Ectodermal cell (in vitro differentiated cells): Measurements from ENCODE around the gene GNAT1.
"Not testable (repeated sequence)": the region's sequence is repeated elsewhere in the genome, so short reads cannot be mapped to it uniquely, and the experiment has no call there.

Source experiments
- H3K27ac ChIP-seq: 2 replicates; pipeline ENCODE4 v1.7.0; 2013; ENCODE audit warnings: mild to moderate bottlenecking, low read depth, low read length; ENCODE audit not compliant: insufficient read depth, poor library complexity, severe bottlenecking
- H3K27me3 ChIP-seq: 2 replicates; pipeline ENCODE4 v1.7.0; 2013; ENCODE audit warnings: mild to moderate bottlenecking, low read length; ENCODE audit not compliant: insufficient read depth, control insufficient read depth, poor library complexity, severe bottlenecking
- H3K36me3 ChIP-seq: one replicate; pipeline ENCODE4 v1.7.0; 2013; ENCODE audit warnings: low read length; ENCODE audit not compliant: control insufficient read depth, insufficient read depth
- H3K4me1 ChIP-seq: one replicate; pipeline ENCODE4 v1.7.0; 2013; ENCODE audit warnings: low read length; ENCODE audit not compliant: control insufficient read depth, insufficient read depth
- H3K4me3 ChIP-seq: 2 replicates; pipeline ENCODE4 v1.7.0; 2013; ENCODE audit warnings: low read depth, low read length, control low read depth; ENCODE audit not compliant: insufficient read depth
- H3K9me3 ChIP-seq: 2 replicates; pipeline ENCODE4 v1.7.0; 2013; ENCODE audit warnings: mild to moderate bottlenecking, low read length, moderate library complexity; ENCODE audit not compliant: control insufficient read depth
- WGBS, 2 experiments: methylation state at CpG; one replicate each; pipeline ENCODE4 v1.1.7; 2013; ENCODE audit warnings: missing lambda C conversion rate in 2 of 2; 5-methylcytosine and 5-hydroxymethylcytosine counted together

Gene GNAT1

GRCh38 chr3:50210176-50210509, 18.7 kb downstream of the GNAT1 start:
- Histone ChIP-seq H3K4me1 (peaks cover 9% of the 10 kb centered on the region), H3K4me3 (no peak overlapping the region), H3K27ac (no peak overlapping the region), H3K27me3 (peaks cover 24% of the 10 kb centered on the region), H3K9me3 (no peaks in the 10 kb centered on the region), H3K36me3 (no peaks in the 10 kb centered on the region)
- WGBS, 2 experiments, result 91 to 94% methylated on average over 5 of the region's 5 CpGs

GRCh38 chr3:50210510-50211367, 19.3 kb downstream of the GNAT1 start:
- peaks cover 9% of the 10 kb centered on the region for H3K4me1 ChIP-seq
- no peak overlapping the region for H3K4me3 ChIP-seq
- H3K36me3 ChIP-seq, result no peaks in the 10 kb centered on the region
- H3K27ac ChIP-seq, result no peak overlapping the region
- H3K9me3 ChIP-seq, result no peaks in the 10 kb centered on the region
- 72 to 73% methylated on average over 13 of the region's 13 CpGs for WGBS, 2 experiments
- H3K27me3 ChIP-seq, result peaks cover 18% of the 10 kb centered on the region

GRCh38 chr3:50211368-50211717, 19.9 kb downstream of the GNAT1 start:
- not testable (repeated sequence) for H3K36me3 ChIP-seq, H3K27ac ChIP-seq
- 75 to 84% methylated on average over 5 of the region's 5 CpGs for WGBS, 2 experiments

GRCh38 chr3:50211930-50212329, 20.5 kb downstream of the GNAT1 start:
- Histone ChIP-seq H3K27me3 (peaks cover 6% of the 10 kb centered on the region), H3K4me1 (peaks cover 9% of the 10 kb centered on the region), H3K4me3 (no peak overlapping the region), H3K36me3 (no peaks in the 10 kb centered on the region), H3K27ac (no peak overlapping the region), H3K9me3 (no peaks in the 10 kb centered on the region)
- 90 to 96% methylated on average over 2 of the region's 2 CpGs for WGBS, 2 experiments

More at GRCh38 chr3:50211368-50211717, 19.9 kb downstream of the GNAT1 start:
- H3K4me1 ChIP-seq, H3K9me3 ChIP-seq, H3K4me3 ChIP-seq: not testable (repeated sequence)
- peaks cover 12% of the 10 kb centered on the region for H3K27me3 ChIP-seq

GRCh38 chr3:50212502-50212901, 21.1 kb downstream of the GNAT1 start:
- no peak overlapping the region for H3K4me3 ChIP-seq
- no peaks in the 10 kb centered on the region for H3K36me3 ChIP-seq
- peaks cover 9% of the 10 kb centered on the region for H3K4me1 ChIP-seq
- H3K27me3 ChIP-seq, result peaks cover 2% of the 10 kb centered on the region
- WGBS, 2 experiments, result 80 to 85% methylated on average over 4 of the region's 4 CpGs
- H3K27ac ChIP-seq, result no peak overlapping the region
- H3K9me3 ChIP-seq, result no peaks in the 10 kb centered on the region

- WGBS, 2 experiments, result 95% methylated on average over 3 of the region's 3 CpGs
- H3K9me3 ChIP-seq, result no peaks in the 10 kb centered on the region
- no peak overlapping the region for H3K4me3 ChIP-seq
- peaks cover 9% of the 10 kb centered on the region for H3K4me1 ChIP-seq
- H3K27ac ChIP-seq, result no peak overlapping the region
- H3K36me3 ChIP-seq, result no peaks in the 10 kb centered on the region
- no peaks in the 10 kb centered on the region for H3K27me3 ChIP-seq
Observed at GRCh38 chr3:50212971-50213370, 21.6 kb downstream of the GNAT1 start.

- Histone ChIP-seq H3K4me1 (peaks cover 9% of the 10 kb centered on the region), H3K4me3 (no peak overlapping the region), H3K9me3 (no peaks in the 10 kb centered on the region), H3K27ac (no peak overlapping the region), H3K36me3 (no peaks in the 10 kb centered on the region), H3K27me3 (no peaks in the 10 kb centered on the region)
- 95 to 96% methylated on average over 12 of the region's 12 CpGs for WGBS, 2 experiments
Observed at GRCh38 chr3:50213373-50213772, 22.0 kb downstream of the GNAT1 start.

GRCh38 chr3:50214824-50215223, 23.4 kb downstream of the GNAT1 start:
- H3K4me3 ChIP-seq, result no peak overlapping the region
- no peaks in the 10 kb centered on the region for H3K9me3 ChIP-seq
- WGBS, 2 experiments, result 93 to 94% methylated on average over 10 of the region's 10 CpGs
- peaks cover 9% of the 10 kb centered on the region for H3K4me1 ChIP-seq
- H3K27me3 ChIP-seq, result no peaks in the 10 kb centered on the region
- H3K27ac ChIP-seq, result no peak overlapping the region
- no peaks in the 10 kb centered on the region for H3K36me3 ChIP-seq

- 91 to 95% methylated on average over 6 of the region's 9 CpGs for WGBS, 2 experiments
- no peaks in the 10 kb centered on the region for H3K27me3 ChIP-seq
- H3K9me3 ChIP-seq, result no peaks in the 10 kb centered on the region
- no peaks in the 10 kb centered on the region for H3K36me3 ChIP-seq
- no peak overlapping the region for H3K4me3 ChIP-seq
- H3K4me1 ChIP-seq, result peaks cover 15% of the 10 kb centered on the region
- no peak overlapping the region for H3K27ac ChIP-seq
Observed at GRCh38 chr3:50215529-50215928, 24.1 kb downstream of the GNAT1 start.

GRCh38 chr3:50217681-50218080, 26.3 kb downstream of the GNAT1 start:
- Histone ChIP-seq H3K4me1 (peaks cover 9% of the 10 kb centered on the region), H3K27ac (no peak overlapping the region), H3K9me3 (no peaks in the 10 kb centered on the region), H3K27me3 (no peaks in the 10 kb centered on the region), H3K36me3 (no peaks in the 10 kb centered on the region), H3K4me3 (no peak overlapping the region)
- 83 to 90% methylated on average over 10 of the region's 10 CpGs for WGBS, 2 experiments
